Breast epithelium (tissue), 4 donors: ENCODE measurements around the gene PRXL2B. TPM values are rescaled to one million over a fixed set of nuclear protein-coding genes. Genes with fewer than 3 reads are reported as not detected.
A peak's percentile ranks its signal among the peaks of the same experiment; 100 is the strongest.

Source experiments
- DNase-seq, 2 donors: peaks; one replicate each; pipeline ENCODE4 v3.0.0-alpha.2; 2019; ENCODE audit warnings: low spot score in 2 of 2
- H3K27ac ChIP-seq, 2 donors: fragments of 200-600 bp; sonication (generic) in 1 of 2; one replicate each; pipeline ENCODE4 v1.5.1; 2016 to 2019; ENCODE audit warnings: mild to moderate bottlenecking in 1 of 2
- H3K27me3 ChIP-seq, 2 donors: fragments of 200-600 bp; sonication (generic) in 1 of 2; one replicate each; pipeline versions ENCODE4 v1.5.1 to v1.6.0; 2017 to 2019; ENCODE audit warnings: control low read depth in 1 of 2, mild to moderate bottlenecking in 1 of 2
- H3K36me3 ChIP-seq: fragments of 200-600 bp; one replicate; pipeline ENCODE4 v1.5.1; 2019
- H3K4me1 ChIP-seq, 2 donors: fragments of 200-600 bp; sonication (generic); one replicate each; pipeline ENCODE4 v1.5.1; 2016 to 2019; ENCODE audit warnings: control low read depth in 1 of 2
- H3K4me3 ChIP-seq, 3 donors: fragments of 200-600 bp; sonication (generic); 1 replicate in 2 of 3; 2 replicates in 1 of 3; pipeline ENCODE4 v1.5.1; 2016 to 2019; ENCODE audit warnings: mild to moderate bottlenecking in 3 of 3, moderate library complexity in 2 of 3
- H3K9me3 ChIP-seq, 2 donors: fragments of 200-600 bp; sonication (generic) in 1 of 2; one replicate each; pipeline ENCODE4 v1.5.1; 2016 to 2019; ENCODE audit warnings: control low read depth in 1 of 2
- CTCF ChIP-seq, 3 donors: fragments of 450-650 bp; IDR thresholded peaks; one replicate each; pipeline ENCODE4 v1.5.1; 2016 to 2017; ENCODE audit warnings: antibody characterized with exemption in 3 of 3, mild to moderate bottlenecking in 3 of 3, moderate library complexity in 3 of 3
- POLR2A ChIP-seq: fragments of 450-650 bp; IDR thresholded peaks from one replicate; pipeline ENCODE4 v1.6.1; 2016; ENCODE audit warnings: antibody characterized with exemption, mild to moderate bottlenecking, moderate library complexity
- POLR2AphosphoS5 ChIP-seq, 3 donors: sonication (generic); formaldehyde crosslinking; IDR thresholded peaks; one replicate each; pipeline ENCODE4 v1.6.1; 2017; ENCODE audit warnings: antibody characterized with exemption in 3 of 3
- intact Hi-C: fragments of 100-400 bp; cut with DNase I; formaldehyde crosslinking; loops from one replicate; pipeline ENCODE4 v1.15.1; 2023; ENCODE audit warnings: low total_unique reads
- total RNA-seq, 3 donors: library from RNA; depleted of rRNA; stranded (reverse); fragments of >200 nt; gene quantifications; one replicate each; pipeline ENCODE4 v1.1.0, GENCODE V29; 2016

PRXL2B gene
- 10 to 100 TPM in 2 of 3 donors, 1 to 10 TPM in 1; 4.8 to 15.8 (median 14.4) TPM for total RNA-seq

- Histone ChIP-seq H3K9me3 (no peaks in the 10 kb centered on the region), H3K36me3 (no peaks in the 10 kb centered on the region), H3K27me3 (no peaks in the 10 kb centered on the region), H3K4me1 (peaks cover 0 to 22% of the 10 kb centered on the region in 2 donors), H3K4me3 (peak within 1 kb of the TSS; percentile 62 to 82 (median 76)), H3K27ac (peak within 1 kb of the TSS; percentile 98)
- TF ChIP-seq POLR2A (no peak), POLR2AphosphoS5 (IDR thresholded peaks at IDR 0.05) (peak; percentile 32 to 88 (median 80)), CTCF (IDR thresholded peaks at IDR 0.05) (no peak)
- peak; percentile 99 for DNase-seq
- intact Hi-C loops = no loop called here
These were observed at the start of gene PRXL2B for GRCh38 chr1:2586154-2587070. PRXL2B (plus strand) TSS chr1:2586777; CDS start chr1:2586886, 109 bp downstream.

- TF ChIP-seq CTCF (IDR thresholded peaks at IDR 0.05) (no peak), POLR2A (no peak), POLR2AphosphoS5 (IDR thresholded peaks at IDR 0.05) (no peak)
- Histone ChIP-seq H3K27me3 (peaks cover 5 to 46% of the 10 kb centered on the region in 2 donors), H3K4me1 (peaks cover 1 to 2% of the 10 kb centered on the region in 2 donors), H3K36me3 (no peaks in the 10 kb centered on the region), H3K4me3 (no peak overlapping the region), H3K9me3 (no peaks in the 10 kb centered on the region), H3K27ac (no peak overlapping the region)
- DNase-seq = no peak
- intact Hi-C loops = no loop called here
These were observed 48.8 kb upstream of the PRXL2B start for GRCh38 chr1:2537784-2538115.

GRCh38 chr1:2538376-2538775, 48.2 kb upstream of the PRXL2B start:
- no peak for DNase-seq
- intact Hi-C loops = no loop called here
- H3K27ac ChIP-seq = no peak overlapping the region
- no peaks in the 10 kb centered on the region for H3K36me3 ChIP-seq
- no peak overlapping the region for H3K4me3 ChIP-seq
- H3K27me3 ChIP-seq = peaks cover 5 to 46% of the 10 kb centered on the region in 2 donors
- H3K4me1 ChIP-seq = no peaks in the 10 kb centered on the region
- H3K9me3 ChIP-seq = no peaks in the 10 kb centered on the region
- TF ChIP-seq POLR2A = no peak
- no peak for TF ChIP-seq CTCF (IDR thresholded peaks at IDR 0.05)
- no peak for TF ChIP-seq POLR2AphosphoS5 (IDR thresholded peaks at IDR 0.05)

GRCh38 chr1:2538872-2539271, 47.7 kb upstream of the PRXL2B start:
- DNase-seq = no peak
- intact Hi-C loops = no loop called here
- Histone ChIP-seq H3K9me3 (no peaks in the 10 kb centered on the region), H3K27me3 (peaks cover 5 to 46% of the 10 kb centered on the region in 2 donors), H3K4me1 (no peaks in the 10 kb centered on the region), H3K36me3 (no peaks in the 10 kb centered on the region), H3K4me3 (no peak overlapping the region), H3K27ac (no peak overlapping the region)
- TF ChIP-seq POLR2A = no peak
- TF ChIP-seq CTCF (IDR thresholded peaks at IDR 0.05) = no peak
- TF ChIP-seq POLR2AphosphoS5 (IDR thresholded peaks at IDR 0.05) = no peak

- no peak for DNase-seq
- Histone ChIP-seq H3K27me3 (peaks cover 5 to 46% of the 10 kb centered on the region in 2 donors), H3K36me3 (no peaks in the 10 kb centered on the region), H3K4me1 (peaks cover 1 to 2% of the 10 kb centered on the region in 2 donors), H3K9me3 (no peaks in the 10 kb centered on the region), H3K4me3 (no peak overlapping the region), H3K27ac (no peak overlapping the region)
- TF ChIP-seq POLR2A = no peak
- TF ChIP-seq POLR2AphosphoS5 (IDR thresholded peaks at IDR 0.05) = no peak
- TF ChIP-seq CTCF (IDR thresholded peaks at IDR 0.05) = no peak
- intact Hi-C loops = no loop called here
These were observed 47.2 kb upstream of the PRXL2B start for GRCh38 chr1:2539312-2539907.
